DMS153 treated with DMSO at 0.1 percent for 48 hours (cell line): ENCODE measurements around the gene MAN1C1.
A peak's percentile ranks its signal among the peaks of the same experiment; 100 is the strongest.
"Not testable (repeated sequence)": the region's sequence is repeated elsewhere in the genome, so short reads cannot be mapped to it uniquely, and the experiment has no call there.

Experiments
- DNase-seq: peaks from one replicate; lab custom pipeline; 2025; ENCODE audit not compliant: unreplicated experiment; lab: John Stamatoyannopoulos, UW

Gene MAN1C1

GRCh38 chr1:25732821-25733220 lies 116.2 kb downstream of the MAN1C1 start:
- no peak for DNase-seq

GRCh38 chr1:25733271-25733670 lies 116.7 kb downstream of the MAN1C1 start:
- no peak for DNase-seq

DNA sequence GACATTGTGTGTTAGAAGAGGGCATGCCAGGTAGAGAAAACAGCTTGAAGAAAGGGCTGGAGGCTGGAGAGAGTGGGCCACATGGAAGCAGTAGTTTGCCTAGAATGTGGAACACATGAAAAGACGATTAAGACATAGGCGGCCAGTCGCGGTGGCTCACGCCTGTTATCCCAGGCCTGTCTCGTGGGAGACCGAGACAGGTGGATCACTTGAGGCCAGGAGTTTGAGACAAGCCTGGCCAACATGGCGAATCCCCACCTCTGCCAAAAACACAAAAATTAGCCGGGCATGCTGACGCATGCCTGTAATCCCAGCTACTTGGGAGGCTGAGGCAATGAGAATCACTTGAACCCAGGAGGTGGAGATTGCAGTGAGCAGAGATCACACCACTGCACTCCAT lies 118.4 kb downstream of the MAN1C1 start:
- not testable (repeated sequence) for DNase-seq

- DNase-seq = no peak
Observed at GRCh38 chr1:25735956-25736529, 119.5 kb downstream of the MAN1C1 start.

DNA sequence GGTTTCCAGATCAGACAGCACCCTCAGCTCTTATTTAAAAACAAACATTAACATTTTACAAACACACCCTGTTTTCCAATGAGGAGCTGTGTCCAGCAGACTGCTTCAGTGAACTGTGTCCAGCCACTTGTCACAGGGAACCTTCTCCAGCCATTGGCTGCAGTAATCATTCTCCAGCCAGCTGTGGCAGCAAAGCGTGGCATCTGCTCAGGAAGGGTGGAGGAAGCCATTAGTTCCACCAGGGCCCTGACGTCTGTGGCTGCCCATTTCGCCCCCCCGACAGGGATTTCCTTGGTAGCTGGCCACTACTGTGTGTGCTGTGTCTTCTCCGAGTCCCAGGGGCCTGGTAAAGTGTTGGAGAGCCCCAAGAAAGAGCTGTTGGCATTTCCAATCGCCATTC lies 120.5 kb downstream of the MAN1C1 start:
- no peak for DNase-seq

DNA sequence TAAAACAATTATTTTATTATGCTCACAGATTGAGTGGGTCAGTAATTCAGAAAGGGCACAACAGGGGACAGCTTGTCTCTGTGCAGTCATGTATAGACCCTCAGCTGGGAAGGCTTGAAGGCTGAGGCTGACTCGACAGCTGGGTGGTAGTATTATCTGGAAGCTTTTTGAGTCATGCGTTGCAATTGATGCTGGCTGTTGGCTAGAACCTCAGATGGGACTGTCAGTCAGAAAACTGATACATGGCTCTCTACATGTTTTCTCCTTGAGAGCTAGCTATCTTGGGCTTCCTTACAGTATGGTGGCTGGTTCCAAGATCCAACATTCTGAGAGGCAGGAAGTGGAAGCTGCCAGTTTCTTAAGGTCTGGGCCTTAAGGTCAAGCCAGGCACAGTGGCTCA lies 121.9 kb downstream of the MAN1C1 start:
- no peak for DNase-seq

DNA sequence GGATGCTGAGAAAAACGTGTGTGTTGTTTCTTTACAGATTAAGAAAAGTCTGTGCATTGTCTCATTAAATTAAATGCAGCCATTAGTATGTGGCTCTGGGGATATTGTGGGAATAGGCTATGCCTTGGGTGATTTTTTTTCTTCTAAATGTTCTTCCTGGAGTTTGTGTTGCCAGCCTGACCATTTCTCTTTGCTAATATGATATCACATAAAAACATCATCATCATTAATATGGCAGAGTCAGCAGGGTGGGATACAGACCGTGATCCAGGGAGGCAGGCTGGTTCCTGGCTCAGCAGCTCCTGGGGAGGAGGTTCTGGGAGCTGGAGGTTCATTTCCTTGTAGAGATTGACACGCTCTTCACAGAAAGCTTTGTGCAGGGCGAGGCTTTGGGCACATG lies 122.8 kb downstream of the MAN1C1 start:
- no peak for DNase-seq

DNA sequence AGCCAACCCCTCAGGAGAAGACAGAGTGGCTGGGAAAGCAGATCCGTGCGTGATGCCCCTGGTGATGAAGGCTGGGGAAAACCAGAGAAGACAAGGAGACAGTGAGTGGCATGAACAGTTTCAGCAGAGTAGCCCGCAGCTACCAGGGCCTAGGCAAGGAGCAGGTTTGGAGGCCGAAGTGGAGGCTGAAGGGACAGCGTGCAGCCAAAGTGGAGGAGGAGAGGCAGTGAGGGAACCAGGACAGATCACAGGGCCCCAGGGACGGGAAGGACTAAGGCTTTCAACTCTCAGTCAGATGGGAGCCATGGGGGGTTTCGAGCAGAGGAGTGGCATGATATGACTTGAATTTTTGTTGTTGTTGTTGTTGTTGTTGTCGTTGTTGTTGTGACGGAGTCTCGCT lies 123.5 kb downstream of the MAN1C1 start:
- DNase-seq = no peak

GRCh38 chr1:25742316-25742715 lies 125.7 kb downstream of the MAN1C1 start:
- DNase-seq = no peak

DNA sequence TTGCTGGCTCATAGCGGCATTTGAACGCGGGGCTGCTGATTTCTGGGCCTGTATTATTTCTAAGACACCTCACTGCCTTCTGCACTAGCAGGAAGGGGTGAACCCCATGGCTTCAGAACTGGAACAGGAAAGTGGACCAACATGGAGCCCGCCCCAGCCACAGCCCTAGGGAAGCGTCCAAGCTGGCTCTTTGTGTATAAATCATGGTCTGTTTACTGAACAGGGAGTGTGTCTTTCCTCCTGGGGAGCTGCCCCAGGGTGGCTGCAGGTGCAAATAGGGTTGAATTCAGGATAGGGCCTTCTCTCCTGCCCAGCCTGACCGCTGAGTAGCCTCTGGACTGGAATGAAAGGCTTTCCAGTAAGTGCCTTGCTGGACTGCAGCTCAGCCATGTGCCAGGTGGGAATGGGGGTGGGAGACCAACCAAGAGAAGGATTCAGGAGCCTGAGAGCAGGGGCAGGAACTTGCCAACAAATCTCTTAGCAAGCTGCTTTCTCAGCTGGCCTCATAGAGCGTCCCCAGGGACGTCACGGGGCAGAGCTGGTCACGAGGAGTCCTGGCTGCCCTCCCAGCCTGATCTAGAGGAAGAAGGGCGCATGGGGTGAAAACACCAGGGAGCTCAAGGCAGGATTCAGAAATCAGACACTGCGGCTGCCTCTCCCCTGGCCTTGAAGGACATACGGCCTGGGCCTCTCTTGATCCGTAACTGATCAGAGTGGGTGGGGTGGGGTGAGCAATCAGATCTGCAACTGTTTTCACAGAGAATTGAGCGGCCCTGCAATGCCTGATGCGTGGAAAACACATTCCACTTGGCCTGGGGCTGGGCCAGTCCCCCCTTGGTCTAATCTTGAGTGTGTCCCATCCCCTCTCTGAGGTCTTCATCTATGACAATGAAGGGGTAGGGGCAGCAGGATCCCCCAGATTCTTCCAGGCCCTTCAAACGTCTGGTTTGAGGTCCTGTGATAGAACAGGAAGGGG lies 126.9 kb downstream of the MAN1C1 start:
- peak; percentile 87 for DNase-seq

- peak; percentile 57 for DNase-seq
Observed at GRCh38 chr1:25744140-25744581, 127.6 kb downstream of the MAN1C1 start.

DNA sequence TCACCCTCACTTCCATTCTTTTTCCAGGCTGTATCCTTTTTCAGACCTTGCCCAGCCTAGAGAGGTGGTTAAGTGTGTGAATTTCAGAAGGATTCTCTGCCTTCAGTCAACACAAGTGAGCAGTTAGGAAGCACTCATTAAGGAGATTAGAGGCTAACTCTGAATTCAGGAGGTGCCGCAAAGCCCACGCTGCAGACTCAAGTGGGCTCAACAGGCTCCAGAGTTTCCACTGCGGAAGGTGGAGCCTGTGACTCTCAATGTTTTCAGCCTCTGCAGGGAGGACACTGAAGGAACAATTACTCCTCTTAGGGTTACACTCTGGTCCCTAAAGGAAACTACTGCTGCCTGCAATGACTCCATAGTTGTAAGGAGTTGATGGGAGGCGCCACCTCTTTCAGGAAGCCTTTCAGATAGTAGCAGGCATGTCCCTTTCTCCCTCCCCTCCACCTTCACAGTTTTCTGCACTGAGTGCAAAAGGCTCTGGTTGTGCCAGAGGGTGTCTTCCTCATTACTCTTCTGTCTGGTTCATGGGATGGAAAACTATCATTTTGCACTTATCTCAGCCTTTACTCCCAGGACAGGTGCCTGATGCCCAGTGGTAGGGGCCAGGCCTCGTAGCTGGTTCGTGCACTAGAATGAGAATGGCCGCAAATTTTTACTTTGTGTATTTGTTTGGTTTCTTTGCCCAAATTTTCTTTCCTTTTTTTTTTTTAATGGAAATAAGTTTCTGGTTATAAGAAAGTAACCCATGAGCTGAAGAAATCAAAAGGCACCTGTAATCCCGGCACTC lies 128.2 kb downstream of the MAN1C1 start:
- DNase-seq = no peak

GRCh38 chr1:25746299-25747045 lies 129.9 kb downstream of the MAN1C1 start:
- DNase-seq = no peak

DNA sequence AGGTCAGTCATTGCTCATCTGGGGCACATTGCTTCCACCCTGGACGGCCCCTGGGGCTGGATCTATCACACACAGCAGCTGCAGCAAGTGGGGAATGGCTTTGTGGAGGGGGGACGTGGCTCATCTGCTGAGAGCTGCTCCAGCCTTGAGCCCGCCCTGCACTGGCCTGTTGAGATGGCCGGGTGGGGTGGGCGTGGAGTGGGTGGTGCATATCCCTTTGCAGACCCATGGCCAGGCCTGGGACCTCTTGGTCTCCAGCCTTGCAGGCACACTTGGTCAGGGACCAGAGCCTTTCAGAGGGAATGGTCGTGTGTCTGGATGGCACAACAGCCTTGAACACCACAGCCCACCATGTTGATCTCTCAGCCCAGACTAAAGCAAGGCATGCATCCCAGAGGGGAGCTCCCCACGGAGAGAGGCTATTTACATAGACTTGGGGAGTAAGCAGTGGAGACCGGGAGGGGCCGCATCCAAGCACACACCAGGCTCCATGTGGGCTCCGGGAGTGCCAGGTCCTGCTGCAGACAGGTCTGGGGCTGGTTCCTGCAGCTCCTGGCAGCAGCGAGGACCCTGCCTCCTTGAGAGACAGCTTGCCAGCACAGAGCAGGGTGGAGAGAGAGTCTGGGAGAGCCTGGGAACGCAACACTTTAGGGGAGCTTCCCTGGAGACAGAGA lies 130.6 kb downstream of the MAN1C1 start:
- no peak for DNase-seq

GRCh38 chr1:25748531-25749205 lies 132.1 kb downstream of the MAN1C1 start:
- no peak for DNase-seq

- DNase-seq = no peak
Observed at GRCh38 chr1:25750923-25751605, 134.5 kb downstream of the MAN1C1 start.

- no peak for DNase-seq
Observed at GRCh38 chr1:25754470-25755181, 138.0 kb downstream of the MAN1C1 start.

DNA sequence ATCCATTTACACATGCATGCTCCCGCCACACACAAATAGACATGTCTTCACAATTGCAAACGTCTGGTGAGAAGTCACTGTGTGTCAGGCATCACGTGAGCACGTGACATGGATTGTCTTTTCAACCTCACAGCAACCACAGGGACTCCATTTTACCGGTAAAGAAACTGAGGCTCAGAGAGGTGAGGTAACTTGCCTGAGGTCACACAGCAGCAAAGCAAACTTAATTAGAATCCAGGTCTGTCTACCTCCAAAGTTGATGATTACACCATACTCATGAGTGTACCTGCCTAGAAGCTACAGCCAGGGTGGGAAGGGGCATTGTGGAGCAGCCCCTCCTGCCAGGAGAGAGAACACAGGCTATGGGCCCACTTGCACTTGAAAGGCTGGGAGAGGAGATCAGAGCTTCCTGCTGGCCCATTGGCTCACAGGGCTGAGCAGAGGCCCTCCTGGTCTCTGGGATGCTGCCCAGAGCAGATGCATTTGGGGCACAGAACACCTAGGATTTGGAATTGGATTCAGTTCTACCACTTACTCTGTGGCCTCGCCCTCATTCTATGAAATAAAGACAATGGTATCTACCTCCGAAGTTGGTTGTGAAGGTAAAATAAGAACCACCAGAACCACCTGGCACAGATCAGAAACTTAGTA lies 139.0 kb downstream of the MAN1C1 start:
- no peak for DNase-seq
